Epithelial cell of proximal tubule (primary cell): ENCODE results near the gene LDLRAD3. TPM values are rescaled to one million over a fixed set of nuclear protein-coding genes. Genes with fewer than 3 reads are reported as not detected.

ENCODE experiments used
- DNase-seq: peaks from one replicate; pipeline ENCODE4 v3.0.0-alpha.2; 2011; ENCODE audit warnings: low read depth
- H3K4me3 ChIP-seq: 2 replicates; pipeline ENCODE4 v1.5.1; 2011; ENCODE audit warnings: low read depth, mild to moderate bottlenecking, low read length
- CTCF ChIP-seq: conservative IDR thresholded peaks from 2 replicates; pipeline ENCODE4 v1.5.1; 2012; ENCODE audit warnings: low read depth, mild to moderate bottlenecking, low read length
- total RNA-seq: library from RNA; depleted of rRNA; stranded (reverse); fragments of >200 nt; gene quantifications from 2 replicates; pipeline ENCODE4 v1.2.3, GENCODE V29; 2015

LDLRAD3 gene
- total RNA-seq, 1 donor from 2014 or later = 8.2 TPM

- no peak for TF ChIP-seq CTCF
- H3K4me3 ChIP-seq = no peak overlapping the region
- no peak for DNase-seq
Observed at GRCh38 chr11:35914816-35915215, 29.0 kb upstream of the LDLRAD3 start.

GRCh38 chr11:35916270-35916669, 27.6 kb upstream of the LDLRAD3 start:
- TF ChIP-seq CTCF = no peak
- DNase-seq = no peak
- no peak overlapping the region for H3K4me3 ChIP-seq

DNA sequence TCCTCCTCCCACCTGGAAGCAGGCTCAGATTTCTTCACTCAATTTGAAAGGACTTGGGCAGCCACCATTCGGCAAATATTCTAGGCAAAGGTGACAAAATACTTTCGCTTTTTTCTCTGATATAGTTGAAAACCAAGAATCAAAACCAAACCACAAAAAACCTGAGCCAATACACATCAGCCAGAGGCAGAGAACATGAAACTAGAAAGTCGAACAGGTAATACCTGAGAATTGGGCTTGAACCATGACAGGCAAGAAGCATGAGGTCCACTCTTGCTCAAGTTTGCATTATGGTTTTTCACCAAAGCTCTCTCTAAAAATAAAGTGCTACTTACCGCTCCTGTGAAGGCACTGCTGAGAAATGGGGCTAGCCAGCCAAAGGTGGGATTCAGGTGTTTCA, 26.2 kb upstream of the LDLRAD3 start:
- TF ChIP-seq CTCF = no peak
- no peak for DNase-seq

GRCh38 chr11:35918716-35919115, 25.1 kb upstream of the LDLRAD3 start:
- TF ChIP-seq CTCF = no peak
- H3K4me3 ChIP-seq = no peak overlapping the region

More for the DNA sequence above, 26.2 kb upstream of the LDLRAD3 start:
- H3K4me3 ChIP-seq = no peak overlapping the region

DNA sequence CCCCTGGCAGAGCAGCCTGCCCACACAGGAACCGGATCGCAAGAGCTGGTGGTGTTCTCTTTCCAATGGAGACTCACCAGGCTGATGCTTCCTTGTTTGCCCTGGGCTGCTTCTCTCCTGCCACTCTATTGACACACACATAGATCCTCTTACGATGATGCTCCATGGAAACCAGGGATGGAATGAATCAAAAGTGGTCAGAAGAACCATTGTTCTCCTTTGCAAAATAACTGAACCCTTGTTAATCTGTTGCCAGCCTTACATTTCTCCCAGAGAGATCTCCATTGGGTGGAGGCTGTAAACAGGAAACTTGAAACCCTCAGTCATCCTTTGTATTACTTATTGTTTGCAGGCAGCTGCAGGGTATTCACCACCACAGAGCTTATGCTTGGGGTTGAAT, 24.6 kb upstream of the LDLRAD3 start:
- no peak for DNase-seq
- TF ChIP-seq CTCF = no peak
- H3K4me3 ChIP-seq = no peak overlapping the region

More at GRCh38 chr11:35918716-35919115, 25.1 kb upstream of the LDLRAD3 start:
- DNase-seq = no peak

DNA sequence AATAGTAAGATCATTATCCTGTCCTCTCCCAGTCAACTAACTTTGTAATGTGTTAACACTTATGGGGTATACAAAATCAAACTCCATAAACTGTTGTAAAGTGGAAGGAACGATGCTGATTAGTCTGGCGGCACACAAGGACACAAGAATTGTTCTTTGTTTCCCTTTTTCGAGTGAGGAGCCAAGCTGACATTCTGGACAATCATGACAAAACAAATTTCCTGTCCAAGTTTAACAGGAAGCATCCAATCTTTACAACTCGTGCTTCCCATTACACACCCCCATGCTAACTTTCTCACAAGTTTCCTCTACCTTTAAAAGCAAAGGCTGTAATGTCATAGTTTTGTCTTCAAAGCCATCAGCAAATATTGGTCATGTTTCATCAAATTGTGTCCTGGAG, 20.4 kb upstream of the LDLRAD3 start:
- no peak overlapping the region for H3K4me3 ChIP-seq
- DNase-seq = no peak
- no peak for TF ChIP-seq CTCF

- no peak for TF ChIP-seq CTCF
Observed at GRCh38 chr11:35924811-35925210, 19.1 kb upstream of the LDLRAD3 start.

More at GRCh38 chr11:35924811-35925210, 19.1 kb upstream of the LDLRAD3 start:
- no peak for DNase-seq
- no peak overlapping the region for H3K4me3 ChIP-seq
